Measurements from ENCODE around the gene NXPH1.

NXPH1 gene

DNA sequence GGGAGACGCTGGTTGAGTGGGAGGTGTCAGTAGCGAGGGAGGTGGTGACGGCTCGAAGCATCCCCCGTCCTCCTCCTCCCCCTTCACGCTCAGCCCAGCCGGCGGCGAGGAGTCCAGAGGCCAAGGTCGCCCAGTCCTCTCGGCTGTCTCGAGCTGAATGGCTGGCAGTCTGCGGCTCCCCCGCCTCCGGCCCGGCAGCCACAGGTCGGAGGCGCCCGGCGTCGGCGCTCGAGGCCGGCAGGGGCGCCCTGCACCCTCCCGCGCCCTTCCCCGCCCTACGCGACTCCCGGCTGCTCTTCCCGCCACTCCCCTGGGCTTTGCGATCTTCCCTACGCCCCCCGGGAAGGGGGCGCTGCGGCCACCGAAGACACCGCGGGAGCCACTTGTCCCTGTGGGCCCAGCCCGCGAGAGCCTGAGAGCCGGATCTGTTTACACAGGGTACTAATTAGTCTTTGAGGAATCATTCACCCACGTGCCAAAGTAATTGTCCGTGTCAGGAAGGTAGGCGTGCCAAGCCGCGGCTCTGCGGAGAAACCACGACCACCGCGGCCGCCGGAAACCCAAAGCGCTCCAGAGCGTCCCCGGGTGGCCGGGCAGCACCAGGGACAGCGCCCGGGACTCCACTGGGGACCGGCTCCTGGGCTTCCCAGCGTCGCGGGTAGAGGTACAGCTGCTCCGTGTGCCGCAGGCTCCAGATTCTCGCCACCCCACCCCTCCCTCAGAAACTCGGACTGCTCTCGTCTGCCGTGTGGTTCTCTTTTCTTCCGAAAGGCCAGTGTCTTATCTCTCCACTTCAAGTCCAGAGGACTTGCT is at the start of gene NXPH1:
NXPH1 (plus strand) TSS at position 133 of the 813 bp plus-strand sequence.
- DNase-seq (ENCODE audit: low read depth, low spot score), result no peak

DNA sequence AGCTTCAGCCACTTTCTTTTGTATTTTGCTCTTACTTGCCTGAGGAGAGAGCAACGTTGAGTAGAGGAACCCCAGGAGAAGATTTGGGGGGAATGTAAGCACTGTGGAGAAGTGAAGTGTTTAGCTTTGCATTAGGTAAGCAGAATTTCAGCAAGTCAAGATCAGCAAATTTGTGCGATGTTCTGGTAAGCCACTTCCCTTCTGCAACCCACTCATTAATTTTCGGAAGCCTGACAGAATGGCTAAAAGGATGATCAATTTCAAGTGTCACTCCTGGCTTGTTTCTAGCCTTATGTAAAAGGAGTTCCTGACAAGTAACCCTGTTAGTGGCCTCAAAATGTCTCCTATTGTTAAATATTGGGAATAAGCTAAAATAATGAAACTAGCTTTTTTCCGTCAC is 48.5 kb upstream of the NXPH1 start:
- no peak for DNase-seq (ENCODE audit: low read depth, low spot score)

DNA sequence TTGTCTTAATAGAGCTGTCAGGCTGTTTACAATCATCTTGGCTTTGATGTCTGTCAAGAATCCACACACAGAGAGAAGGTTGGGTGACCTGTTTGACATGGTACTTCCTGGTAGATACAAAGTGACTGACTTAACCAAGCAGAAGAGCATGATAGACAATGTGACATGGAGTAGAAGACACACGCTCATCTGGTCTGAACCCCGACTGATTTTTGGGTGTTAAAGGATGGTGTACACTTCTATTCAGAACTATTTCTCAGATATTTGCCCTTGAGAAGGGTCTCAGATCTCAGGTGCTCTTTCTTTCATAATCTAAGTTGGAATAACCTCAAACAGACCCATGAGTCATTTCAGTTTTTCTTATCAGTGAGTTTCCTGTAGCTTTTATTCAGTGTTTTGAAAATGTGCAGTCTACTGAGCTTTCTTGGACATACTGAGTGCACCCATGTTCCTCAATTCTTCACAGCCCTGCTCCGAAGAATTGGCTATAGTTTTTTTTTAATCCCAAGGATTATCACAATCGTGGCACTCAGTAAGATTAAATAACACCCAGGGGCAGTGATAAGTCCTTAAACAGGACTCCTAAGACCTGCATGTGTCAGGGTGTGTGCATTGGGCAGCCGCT is 46.4 kb upstream of the NXPH1 start:
- DNase-seq (ENCODE audit: low read depth, low spot score), result no peak

DNA sequence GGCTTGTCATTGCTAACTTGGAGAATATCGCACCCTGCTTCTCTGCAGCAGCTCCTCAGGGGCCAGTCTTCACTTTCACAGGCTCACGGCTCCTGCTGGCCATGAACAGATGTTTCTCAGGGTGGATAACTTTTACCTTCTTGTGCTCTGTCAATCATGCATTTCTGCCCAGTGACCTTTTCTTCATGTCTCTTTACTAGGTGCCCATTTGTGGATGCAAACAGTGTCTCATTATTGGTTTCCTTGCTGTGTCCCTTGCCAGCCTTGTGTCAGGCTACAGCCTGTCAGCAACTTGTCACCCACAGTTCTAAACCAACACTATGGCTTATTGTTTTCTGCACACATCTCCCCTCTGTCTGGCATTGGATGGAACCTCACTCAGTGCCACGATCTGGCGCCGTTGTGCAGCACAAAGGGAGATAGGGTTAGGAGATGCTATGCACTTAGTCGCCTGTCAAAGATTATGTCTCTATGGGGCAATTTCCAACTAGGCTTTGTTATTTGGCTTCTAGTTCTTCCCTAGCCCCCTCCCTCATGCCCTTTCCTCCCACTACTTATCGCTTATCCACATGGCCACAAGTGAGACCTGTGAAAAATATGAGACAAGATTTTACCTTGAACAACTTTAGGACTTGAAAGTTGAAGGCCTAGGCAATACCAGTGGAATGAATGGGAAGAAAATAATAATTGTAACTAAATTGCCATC is 45.7 kb upstream of the NXPH1 start:
- no peak for DNase-seq (ENCODE audit: low read depth, low spot score)

DNA sequence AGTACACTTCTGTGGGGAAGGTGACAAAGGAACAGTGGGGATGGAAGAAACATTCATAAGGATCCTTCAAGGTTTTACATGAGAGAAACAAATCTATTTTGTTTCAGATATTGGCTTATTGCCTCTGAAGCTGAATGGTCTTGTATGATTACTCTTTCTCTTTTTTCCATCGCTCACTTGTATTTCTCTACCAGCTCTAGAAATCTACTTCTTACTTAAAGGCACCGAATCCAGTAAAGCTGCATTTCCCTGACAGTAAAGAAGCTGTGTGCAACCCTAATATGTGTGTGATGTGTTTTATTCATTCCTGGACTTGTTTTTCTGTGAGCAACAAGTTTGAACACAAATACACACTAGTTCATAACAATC is 45.2 kb upstream of the NXPH1 start:
- no peak for DNase-seq (ENCODE audit: low read depth, low spot score)

DNA sequence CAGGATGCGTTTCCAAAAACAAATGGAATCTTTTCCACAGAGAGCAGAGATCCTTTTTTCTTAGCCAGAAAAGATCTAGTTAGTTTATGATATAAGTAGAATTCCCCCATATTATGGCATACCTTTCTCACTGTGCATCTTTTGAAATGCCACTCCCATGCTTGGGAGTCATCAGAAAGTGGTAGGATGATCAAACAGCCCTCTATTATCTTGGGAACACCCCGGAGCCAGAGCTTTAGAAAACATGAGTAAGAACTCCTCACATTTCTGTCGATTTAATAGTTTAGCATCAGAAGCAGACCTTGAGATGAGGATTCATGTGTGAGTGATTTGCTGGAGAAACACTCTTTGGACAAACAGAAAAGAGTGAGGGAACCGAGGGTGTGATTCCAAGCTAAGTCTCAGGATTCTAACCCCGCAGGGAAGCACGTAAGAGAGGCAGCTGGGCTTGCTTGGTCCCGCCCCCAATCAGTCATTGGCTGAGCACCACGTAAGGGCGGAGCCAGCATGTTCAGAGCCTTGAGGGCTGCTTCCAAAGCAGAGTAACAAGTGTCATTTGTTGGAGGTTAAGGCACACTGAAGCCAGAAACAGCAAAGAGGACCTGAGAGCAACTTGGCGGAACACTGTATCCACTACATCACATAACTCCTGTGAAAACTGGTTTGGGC is 43.7 kb upstream of the NXPH1 start:
- DNase-seq (ENCODE audit: low read depth, low spot score), result peak; percentile 69

DNA sequence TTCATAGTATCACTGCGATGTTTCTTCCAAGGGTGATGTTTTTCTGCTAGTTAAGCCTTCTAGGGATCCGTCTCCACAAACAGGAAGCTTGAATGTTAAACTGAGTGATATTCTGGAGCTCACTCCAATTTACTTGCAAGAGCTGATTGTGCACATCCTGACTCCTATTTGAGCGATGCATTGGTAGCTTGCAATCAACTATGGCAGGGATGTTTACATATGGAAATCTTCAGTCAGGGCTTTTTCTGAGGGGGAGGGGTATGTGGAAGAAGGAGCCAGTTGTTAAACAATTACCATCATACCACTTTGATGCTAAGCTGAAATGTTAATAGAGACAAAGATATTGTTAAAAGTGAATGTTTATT is 43.2 kb upstream of the NXPH1 start:
- no peak for DNase-seq (ENCODE audit: low read depth, low spot score)

DNA sequence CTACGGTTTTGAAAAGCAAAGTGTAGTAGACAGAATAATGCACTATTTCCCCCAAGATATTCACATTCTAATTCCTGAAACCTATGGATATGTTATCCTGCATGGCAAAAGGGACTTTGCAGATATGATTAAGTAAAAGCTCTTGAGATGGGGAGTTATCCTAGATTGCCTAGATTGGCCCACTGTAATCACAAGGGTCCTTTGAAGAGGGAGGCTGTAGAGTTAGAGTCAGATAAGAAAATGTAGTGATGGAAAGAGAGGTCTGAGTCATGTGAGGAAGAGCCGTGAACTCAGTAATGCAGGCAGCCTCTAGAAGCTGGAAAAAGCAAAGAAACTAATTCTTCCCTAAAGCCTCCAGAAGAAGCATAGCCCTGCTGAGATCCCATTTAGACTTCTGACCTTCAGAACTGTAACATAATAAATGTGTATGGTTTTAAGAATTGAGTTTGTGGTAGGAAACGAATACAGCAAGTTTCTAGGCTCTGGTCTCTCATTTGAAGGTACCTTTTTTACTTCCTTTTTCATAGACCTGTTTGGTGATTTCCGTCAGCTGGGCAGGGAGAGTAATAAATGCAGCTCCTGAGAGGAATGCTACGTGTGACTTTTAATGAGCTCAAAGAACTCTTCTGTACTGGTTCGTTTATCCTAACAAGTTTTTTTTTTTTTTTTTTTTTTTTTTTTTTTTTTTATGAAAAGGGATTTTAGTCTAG is 41.9 kb upstream of the NXPH1 start:
- DNase-seq (ENCODE audit: low read depth, low spot score), result no peak

DNA sequence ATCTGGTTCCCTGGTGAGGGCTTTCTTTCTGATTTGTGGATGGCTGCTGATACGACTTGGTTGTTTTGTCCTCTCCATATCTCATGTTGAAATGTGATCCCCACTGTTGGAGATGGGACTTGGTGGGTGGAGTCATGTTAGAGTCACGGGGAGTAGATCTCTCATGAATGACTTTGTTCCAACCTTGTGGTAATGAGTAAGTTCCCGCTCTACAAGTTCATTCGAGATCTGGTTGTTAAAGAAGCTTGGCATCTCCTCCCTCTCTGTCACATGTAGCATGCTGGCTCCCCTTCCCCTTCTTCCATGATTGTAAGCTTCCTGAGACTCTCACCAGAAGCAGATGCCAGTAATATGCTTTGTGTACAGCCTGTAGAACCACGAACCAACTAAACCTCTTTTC is 37.1 kb upstream of the NXPH1 start:
- DNase-seq (ENCODE audit: low read depth, low spot score), result no peak

DNA sequence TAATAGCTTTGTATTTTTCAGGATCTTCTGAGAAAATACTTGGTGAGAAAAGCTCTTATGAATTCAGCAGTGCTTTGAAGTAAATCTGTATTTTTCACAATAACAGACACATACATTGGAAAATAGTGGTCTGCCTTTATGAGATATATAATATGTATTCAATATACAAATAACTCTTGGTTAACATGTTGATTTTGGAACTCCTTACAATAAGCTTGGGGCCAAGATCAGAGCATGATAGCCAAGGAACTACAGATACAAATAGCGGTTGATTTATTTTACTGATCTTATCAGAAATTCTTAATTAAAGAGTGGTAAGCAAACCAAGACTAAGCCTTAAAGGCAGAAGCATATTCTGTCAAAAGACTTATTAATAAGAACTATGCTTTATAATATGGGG is 24.5 kb upstream of the NXPH1 start:
- DNase-seq (ENCODE audit: low read depth, low spot score), result no peak

DNA sequence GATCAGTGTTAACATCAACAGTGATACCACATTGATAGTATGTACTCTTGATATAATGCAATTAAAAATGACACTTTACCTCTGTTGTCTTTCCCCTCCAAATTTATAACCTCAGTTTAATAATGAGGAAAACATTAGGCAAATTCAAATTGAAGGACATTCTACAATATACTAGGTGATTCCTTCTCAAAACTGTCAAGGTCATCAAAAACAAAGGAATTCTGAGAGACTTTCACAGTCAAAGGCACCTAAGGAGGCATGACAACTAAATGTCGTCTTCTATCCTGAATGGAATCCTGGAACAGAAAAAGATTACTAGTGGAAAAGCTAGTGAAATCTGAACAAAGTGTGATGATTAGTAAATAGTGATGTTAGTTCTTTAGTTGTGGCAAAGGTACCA is 22.3 kb upstream of the NXPH1 start:
- no peak for DNase-seq (ENCODE audit: low read depth, low spot score)

DNA sequence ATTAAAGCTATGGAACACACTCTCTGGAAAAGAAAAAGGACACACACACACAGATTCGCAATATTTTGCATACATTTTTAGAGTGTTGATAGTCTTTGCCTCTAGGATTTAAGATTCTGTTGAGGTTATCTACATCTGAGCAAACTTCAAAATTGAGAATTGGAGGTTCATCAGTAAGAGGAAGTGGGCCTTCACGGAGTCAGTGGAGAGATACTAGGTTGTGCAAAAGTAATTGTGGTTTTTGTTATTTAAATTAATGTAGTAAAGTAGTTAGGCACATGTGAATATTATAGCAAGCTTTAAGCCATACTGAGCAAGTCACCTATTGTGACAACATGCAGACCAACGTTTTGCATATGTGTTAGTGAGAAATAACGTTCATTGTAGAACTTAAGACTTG is 19.8 kb upstream of the NXPH1 start:
- DNase-seq (ENCODE audit: low read depth, low spot score), result no peak

DNA sequence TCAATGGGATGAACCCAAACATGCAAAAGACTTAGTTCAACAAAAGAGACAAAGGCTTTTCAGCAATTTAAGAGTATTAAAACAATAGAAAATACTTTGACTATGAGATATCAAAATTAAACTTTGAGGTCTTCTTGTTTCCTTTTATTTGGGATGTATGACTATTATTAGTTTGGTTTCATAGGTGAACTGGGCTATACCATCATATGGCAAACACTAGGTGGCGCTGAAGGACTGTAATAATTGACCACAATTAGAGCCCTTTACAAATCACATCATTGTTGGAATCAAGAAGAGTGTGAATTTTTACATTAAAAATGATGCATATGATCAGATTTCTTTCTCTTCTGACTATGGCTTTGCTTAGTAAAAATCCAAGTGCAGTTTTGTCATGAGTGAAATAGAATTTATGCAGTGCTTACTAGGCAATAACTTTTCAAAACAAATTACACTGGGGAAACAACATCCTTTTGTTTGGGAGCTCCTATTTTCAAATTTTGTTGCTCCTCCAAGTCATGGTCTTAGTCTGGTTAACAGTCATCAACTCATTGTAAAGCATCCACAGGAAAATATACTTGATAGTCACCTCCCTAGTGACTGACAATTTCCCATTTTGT is 14.7 kb upstream of the NXPH1 start:
- DNase-seq (ENCODE audit: low read depth, low spot score), result no peak

DNA sequence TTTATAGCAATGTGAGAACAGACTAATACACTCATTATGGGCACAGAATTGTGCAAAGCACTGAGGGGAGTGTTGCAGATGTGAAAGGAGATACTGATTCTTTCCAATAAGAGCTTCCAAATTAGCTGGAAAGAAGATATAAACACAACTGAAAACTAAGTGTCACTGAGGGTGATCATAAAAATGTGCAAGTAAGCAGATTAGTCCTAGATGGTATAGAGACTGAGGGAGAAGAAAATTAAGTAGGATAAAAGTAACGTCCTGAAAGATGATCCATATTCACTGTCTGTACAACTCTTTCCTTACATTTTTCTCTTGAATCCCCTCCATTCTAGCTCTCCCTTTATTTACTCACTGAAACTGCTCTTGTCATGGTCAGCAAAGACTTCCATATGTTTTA is 11.2 kb upstream of the NXPH1 start:
- no peak for DNase-seq (ENCODE audit: low read depth, low spot score)

DNA sequence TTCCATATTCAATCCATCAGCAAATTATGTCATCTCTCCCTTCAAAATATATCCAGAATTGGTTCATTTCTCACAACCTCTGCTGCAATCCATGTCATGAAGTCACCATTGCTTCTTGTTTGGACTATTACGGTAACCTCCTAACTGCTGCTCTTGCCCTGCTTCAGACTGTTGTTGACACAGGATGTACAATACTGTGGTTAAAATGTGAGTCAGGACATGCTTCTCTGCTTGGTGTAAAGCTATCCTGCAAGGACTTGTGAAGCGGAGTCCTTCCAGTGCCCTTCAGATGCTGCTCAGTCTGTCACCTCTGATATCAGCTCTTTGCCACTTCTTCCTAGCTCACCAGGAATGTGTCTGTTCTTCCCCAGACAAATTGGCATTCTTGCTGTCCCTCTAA is 10.4 kb upstream of the NXPH1 start:
- no peak for DNase-seq (ENCODE audit: low read depth, low spot score)

DNA sequence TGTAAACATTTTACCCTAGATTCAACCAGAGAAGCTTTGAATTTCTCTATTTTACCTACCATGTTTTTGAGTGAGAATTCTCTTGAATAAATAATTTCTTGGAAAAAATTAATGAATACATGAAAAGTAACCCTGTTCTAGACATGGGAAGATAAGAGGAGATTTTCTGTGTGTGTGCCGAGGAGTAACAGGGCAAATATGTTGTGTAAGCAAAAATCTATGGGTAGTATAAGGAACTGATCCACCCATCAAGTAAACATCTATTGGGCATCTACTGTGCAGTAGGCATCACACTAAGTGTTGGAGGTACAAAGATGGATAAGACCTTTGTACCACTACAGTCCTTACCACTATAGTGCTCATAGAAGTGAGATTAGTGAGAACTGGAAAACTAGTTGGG is 8.2 kb upstream of the NXPH1 start:
- no peak for DNase-seq (ENCODE audit: low read depth, low spot score)

DNA sequence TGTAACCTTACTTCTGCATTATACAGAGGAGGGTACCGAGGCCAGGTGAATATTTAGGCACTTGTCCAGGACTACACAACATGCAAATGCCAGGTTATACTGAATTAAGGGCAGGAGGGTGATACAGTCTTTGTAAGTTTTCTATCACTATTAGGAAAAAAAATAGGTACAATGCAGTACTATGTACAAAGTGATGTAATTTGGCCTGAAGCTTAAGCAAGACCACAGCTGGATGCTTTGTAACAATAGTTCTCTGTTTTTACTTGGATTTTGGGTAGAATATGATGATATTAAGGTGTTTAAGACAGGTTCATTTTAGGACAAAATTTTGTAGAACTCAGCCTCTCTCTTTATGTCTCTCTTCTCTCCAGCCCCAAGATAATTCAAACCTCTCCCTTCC is 2.8 kb upstream of the NXPH1 start:
- DNase-seq (ENCODE audit: low read depth, low spot score), result no peak

DNA sequence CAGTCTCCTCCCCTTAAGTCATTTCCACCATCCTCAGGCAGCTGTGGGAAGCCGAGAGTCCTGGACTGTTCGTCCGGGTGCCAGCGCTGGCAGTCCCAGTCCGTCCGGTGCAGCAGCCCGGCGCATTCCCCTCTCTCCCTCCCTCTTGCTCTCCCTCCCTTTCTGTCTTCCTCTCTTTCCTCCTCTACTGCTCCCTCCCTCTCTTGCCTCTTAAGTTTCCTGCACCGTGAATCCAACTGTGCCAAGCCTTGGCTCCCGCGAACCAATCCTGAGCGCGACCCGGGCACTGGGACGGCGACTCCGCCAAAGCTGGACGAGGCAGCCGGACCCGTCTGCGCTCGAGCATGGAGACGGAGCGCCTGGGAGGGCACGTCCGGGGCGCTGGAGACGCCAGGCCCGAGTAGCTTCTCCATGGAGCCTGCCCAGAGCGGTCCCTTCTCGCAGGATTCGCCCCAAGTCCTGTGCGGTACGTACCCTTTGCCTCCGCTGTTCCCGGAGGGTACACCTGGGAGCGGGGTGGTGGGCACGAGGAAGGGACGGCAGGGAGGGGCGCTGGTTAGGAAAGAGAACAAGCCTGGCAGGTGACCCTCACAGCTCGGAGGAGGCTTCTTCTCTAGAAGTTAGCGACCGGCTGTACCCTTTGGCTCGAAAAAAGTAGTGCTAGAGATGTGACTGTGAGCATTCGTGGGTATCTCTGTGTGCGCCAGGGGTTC is 1.0 kb downstream of the NXPH1 start:
- DNase-seq (ENCODE audit: low read depth, low spot score), result no peak

DNA sequence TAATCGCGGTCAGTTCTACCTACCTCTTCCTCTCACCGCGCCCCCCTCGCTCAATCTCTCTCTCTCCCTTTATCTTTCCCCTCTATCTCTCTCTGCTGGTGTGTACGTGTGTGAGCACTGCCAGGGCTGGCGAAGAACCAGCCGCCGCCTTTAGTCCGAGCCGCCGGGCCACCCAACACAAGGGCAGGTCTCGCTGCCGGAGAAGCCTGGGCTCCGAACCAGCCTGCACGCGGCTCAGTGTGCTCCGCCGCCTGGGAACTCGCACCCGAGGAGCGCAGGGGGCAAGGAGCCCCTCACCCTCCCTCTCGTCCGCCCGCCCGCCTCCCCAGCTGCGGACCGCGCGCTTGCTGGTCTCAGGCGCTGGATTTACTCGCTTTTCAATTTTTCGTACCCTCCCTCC is 1.7 kb downstream of the NXPH1 start:
- DNase-seq (ENCODE audit: low read depth, low spot score), result no peak

DNA sequence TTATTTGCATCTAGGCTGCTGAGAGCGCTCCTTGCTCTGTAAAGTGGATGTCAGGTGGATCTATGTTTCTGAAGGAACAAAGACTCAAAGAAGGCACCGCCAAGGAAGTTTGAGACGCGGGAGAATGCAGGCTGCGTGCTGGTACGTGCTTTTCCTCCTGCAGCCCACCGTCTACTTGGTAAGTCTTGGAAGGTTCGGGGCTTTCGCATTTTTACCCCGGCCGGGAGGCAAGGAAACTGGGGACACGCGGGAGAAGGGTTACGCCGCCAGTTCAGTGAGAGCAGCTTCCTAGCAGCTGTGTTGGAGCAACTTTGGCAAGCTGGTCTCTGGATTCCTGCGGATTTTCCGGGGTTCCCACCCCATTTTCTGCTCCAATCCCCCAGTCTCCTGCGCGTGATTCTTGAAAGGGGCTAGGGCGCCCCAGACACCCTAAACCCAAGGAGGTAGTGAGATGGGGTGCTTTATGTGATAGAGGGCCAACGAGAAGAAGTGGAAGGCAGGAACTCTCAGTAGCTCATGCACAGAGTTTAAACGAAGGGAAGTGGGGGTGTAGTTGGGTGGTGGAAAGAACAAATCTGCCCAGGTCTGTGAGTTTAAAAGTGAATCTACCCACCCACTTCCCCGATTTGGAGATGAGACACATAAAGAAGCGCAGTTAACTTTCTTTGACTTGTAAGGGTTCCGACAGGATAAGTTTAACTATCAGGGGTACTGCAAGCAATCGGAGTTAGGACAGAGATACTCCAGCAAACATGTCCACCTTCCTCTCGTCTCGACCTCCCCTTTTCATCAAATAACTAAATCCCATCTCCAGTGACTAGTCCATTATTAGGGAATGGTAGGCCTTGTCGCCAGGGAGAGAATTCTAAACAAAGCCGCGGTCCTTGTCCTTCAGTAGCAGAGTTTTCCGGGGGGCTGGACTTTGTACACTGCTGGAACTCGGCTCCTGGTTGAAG is 2.5 kb downstream of the NXPH1 start:
- no peak for DNase-seq (ENCODE audit: low read depth, low spot score)
